Measurements from ENCODE around the gene CCL22. TPM values are rescaled to one million over a fixed set of nuclear protein-coding genes. Genes with fewer than 3 reads are reported as not detected.

Gene CCL22
- total and polyA plus RNA-seq, 2 experiments from 2014 or later = 0.13 TPM; not detected in 1

DNA sequence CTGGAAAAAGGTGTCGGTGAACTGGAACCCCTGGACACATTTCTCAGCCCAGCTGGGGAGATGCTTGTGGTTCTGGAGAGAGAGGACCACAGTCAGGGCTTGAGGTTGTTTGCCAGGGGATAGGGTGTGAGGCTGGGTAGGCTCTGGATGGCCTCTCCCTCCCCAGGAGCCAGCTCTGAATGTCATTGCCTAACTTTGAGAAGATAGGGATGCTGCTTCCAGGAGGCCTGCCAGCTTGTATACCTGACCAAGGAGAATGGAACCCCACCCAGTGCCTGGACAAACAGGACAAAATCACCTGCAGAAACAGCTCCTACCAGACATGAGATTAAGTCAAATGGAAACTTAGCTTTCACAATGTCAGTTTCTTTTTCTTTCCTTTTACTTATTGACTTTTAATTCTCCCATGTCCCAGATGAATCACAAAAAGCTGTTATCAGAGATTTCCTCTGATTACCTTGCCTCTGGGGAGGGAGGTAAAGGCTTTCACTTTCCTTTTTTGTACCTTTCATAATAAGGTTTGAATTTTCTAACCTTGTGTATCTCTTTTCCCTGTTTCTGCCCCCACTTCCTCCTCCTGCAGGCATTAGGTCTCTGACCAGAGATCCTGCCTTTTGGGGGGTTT, 44.3 kb upstream of the CCL22 start:
- Histone ChIP-seq H3K79me2 (no peaks in the 10 kb centered on the region), H3K4me1 (ENCODE audit: insufficient read depth) (peaks cover 4% of the 10 kb centered on the region), H3K36me3 (replicated peaks; ENCODE audit: insufficient read depth, low read depth) (no peaks in the 10 kb centered on the region), H3K4me3 (no peak overlapping the region), H3K4me2 (no peak overlapping the region), H3K9me2 (replicated peaks; ENCODE audit: insufficient read depth) (no peaks in the 10 kb centered on the region), H2AFZ (no peak overlapping the region), H4K20me1 (ENCODE audit: insufficient read depth, poor library complexity, severe bottlenecking) (no peaks in the 10 kb centered on the region), H3K9me3 (ENCODE audit: low read depth) (no peaks in the 10 kb centered on the region), H3K27me3 (no peaks in the 10 kb centered on the region), H3K27ac (no peak overlapping the region)
- TF ChIP-seq EZH2phosphoT487 (IDR thresholded peaks at IDR 0.05; ENCODE audit: low read depth, severe bottlenecking, unreplicated experiment) = no peak
- DNase-seq (ENCODE audit: low spot score) = no peak
- WGBS (ENCODE audit: low lambda C conversion rate, missing lambda C conversion rate) = 82% methylated on average over 1 of the region's 1 CpG

DNA sequence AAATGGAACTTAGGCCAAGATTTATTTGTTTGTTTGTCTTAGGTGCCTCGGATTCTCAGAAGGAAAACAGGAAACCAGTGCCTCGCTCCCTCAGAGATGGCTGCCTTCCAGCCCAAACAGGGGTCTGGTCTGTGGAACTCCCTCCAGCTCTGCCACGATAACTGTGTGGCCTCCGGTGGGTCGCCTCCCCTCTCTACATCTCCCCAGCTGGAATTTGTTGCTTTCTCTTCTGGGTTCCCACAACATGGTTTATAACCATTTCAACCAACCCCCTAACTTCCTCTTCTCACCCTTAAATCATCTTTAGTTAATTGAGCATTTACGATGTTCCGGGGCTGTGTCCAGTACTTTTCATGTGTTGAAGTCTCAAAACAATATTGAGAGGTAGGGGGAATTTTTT, 43.2 kb upstream of the CCL22 start:
- no peak overlapping the region for H2AFZ ChIP-seq
- no peaks in the 10 kb centered on the region for H4K20me1 ChIP-seq (ENCODE audit: insufficient read depth, poor library complexity, severe bottlenecking)
- H3K4me2 ChIP-seq = no peak overlapping the region
- TF ChIP-seq EZH2 (IDR thresholded peaks at IDR 0.05; ENCODE audit: borderline replicate concordance) (no peak), EZH2phosphoT487 (IDR thresholded peaks at IDR 0.05; ENCODE audit: low read depth, severe bottlenecking, unreplicated experiment) (no peak)
- TF ChIP-seq, protein P1, sequence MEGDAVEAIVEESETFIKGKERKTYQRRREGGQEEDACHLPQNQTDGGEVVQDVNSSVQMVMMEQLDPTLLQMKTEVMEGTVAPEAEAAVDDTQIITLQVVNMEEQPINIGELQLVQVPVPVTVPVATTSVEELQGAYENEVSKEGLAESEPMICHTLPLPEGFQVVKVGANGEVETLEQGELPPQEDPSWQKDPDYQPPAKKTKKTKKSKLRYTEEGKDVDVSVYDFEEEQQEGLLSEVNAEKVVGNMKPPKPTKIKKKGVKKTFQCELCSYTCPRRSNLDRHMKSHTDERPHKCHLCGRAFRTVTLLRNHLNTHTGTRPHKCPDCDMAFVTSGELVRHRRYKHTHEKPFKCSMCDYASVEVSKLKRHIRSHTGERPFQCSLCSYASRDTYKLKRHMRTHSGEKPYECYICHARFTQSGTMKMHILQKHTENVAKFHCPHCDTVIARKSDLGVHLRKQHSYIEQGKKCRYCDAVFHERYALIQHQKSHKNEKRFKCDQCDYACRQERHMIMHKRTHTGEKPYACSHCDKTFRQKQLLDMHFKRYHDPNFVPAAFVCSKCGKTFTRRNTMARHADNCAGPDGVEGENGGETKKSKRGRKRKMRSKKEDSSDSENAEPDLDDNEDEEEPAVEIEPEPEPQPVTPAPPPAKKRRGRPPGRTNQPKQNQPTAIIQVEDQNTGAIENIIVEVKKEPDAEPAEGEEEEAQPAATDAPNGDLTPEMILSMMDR (IDR thresholded peaks at IDR 0.05; ENCODE audit: poor library complexity) = no peak
- no peaks in the 10 kb centered on the region for H3K9me2 ChIP-seq (replicated peaks; ENCODE audit: insufficient read depth)
- H3K27ac ChIP-seq = no peak overlapping the region
- H3K36me3 ChIP-seq (replicated peaks; ENCODE audit: insufficient read depth, low read depth) = no peaks in the 10 kb centered on the region
- peaks cover 4% of the 10 kb centered on the region for H3K4me1 ChIP-seq (ENCODE audit: insufficient read depth)
- H3K9me3 ChIP-seq (ENCODE audit: low read depth) = no peaks in the 10 kb centered on the region
- no peak overlapping the region for H3K4me3 ChIP-seq
- no peaks in the 10 kb centered on the region for H3K27me3 ChIP-seq
- WGBS (ENCODE audit: low lambda C conversion rate, missing lambda C conversion rate) = 71% methylated on average over 7 of the region's 7 CpGs
- no peak for DNase-seq (ENCODE audit: low spot score)
- H3K79me2 ChIP-seq = no peaks in the 10 kb centered on the region

DNA sequence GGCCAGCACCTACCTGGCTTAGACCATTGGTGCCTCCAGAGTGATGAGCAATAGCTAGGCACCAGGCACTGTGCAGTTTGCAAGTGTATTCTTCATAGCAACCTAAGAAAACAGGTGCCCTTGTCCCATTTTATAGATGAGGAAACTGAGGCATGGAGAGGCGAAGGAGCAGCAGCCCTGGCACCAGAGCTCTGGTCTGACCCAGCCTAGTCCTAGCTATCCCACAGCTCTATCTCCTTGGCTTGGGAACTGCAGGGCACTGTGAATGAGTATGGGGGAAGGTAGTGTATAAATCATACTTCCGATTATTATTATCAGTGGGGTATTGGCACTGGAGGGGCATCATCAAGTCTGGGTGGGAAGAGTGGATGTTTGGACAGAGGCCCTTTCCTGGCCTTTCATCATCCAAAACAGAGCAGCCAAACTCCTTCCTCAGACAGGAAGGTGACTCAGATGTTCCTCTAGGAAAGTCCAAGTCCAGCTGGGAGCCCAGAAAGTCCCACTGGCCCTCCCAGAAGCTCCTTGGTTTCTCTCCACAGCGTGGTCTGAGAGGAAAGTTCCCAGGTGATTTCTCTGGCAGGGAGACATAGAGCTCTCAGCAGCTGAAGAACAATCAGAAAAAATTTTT, 42.1 kb upstream of the CCL22 start:
- Histone ChIP-seq H3K79me2 (no peaks in the 10 kb centered on the region), H3K9me3 (ENCODE audit: low read depth) (no peaks in the 10 kb centered on the region), H2AFZ (no peak overlapping the region), H3K36me3 (replicated peaks; ENCODE audit: insufficient read depth, low read depth) (no peaks in the 10 kb centered on the region), H3K4me3 (no peak overlapping the region), H4K20me1 (ENCODE audit: insufficient read depth, poor library complexity, severe bottlenecking) (no peaks in the 10 kb centered on the region), H3K27me3 (no peaks in the 10 kb centered on the region), H3K4me1 (ENCODE audit: insufficient read depth) (peaks cover 4% of the 10 kb centered on the region), H3K27ac (no peak overlapping the region), H3K4me2 (no peak overlapping the region), H3K9me2 (replicated peaks; ENCODE audit: insufficient read depth) (no peaks in the 10 kb centered on the region)
- WGBS (ENCODE audit: low lambda C conversion rate, missing lambda C conversion rate) = 90% methylated on average over 3 of the region's 3 CpGs
- DNase-seq (ENCODE audit: low spot score) = peak; percentile 37
- no peak for TF ChIP-seq EZH2 (IDR thresholded peaks at IDR 0.05; ENCODE audit: borderline replicate concordance)
- TF ChIP-seq EZH2phosphoT487 (IDR thresholded peaks at IDR 0.05; ENCODE audit: low read depth, severe bottlenecking, unreplicated experiment) = no peak
- TF ChIP-seq, protein P1 (IDR thresholded peaks at IDR 0.05; ENCODE audit: poor library complexity) = no peak

DNA sequence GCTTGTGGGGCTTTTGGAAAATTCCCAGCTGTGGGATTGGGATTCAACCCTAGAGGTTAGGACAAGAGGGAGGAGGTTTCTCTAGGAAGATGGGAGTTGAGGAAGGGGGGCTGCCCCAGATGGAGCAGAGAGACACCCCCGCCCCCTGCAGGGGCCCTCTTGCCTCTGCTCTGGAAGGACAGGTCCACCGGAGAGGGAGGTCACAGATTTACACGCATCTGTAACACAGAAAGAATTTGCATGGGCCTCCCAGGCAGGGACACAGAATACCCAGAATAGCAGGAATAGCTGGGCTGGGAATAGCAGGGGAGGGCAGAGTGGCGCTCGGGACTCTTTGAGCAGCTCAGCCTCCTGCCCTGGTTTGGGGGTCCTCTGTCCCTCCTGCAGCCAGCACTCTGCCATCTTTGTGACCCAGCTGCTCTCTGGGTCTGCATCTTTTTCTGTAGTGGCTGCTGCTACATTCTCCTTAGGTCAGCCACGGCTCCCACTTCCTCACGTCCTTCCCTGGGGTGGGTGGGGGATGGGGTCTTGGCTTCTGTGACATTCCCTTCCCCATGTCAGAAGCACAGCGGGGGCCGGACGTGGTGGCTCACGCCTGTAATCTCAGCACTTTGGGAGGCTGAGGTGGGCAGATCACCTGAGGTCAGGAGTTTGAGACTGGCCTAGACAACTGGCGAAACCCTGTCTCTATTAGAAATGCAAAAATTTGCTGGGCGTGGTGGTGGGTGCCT, 40.2 kb upstream of the CCL22 start:
- Histone ChIP-seq H3K4me1 (ENCODE audit: insufficient read depth) (peaks cover 4% of the 10 kb centered on the region), H3K27ac (no peak overlapping the region), H3K9me3 (ENCODE audit: low read depth) (no peaks in the 10 kb centered on the region), H3K79me2 (no peaks in the 10 kb centered on the region), H2AFZ (no peak overlapping the region), H3K9me2 (replicated peaks; ENCODE audit: insufficient read depth) (no peaks in the 10 kb centered on the region), H3K4me3 (no peak overlapping the region), H3K4me2 (no peak overlapping the region), H3K36me3 (replicated peaks; ENCODE audit: insufficient read depth, low read depth) (no peaks in the 10 kb centered on the region), H3K27me3 (no peaks in the 10 kb centered on the region), H4K20me1 (ENCODE audit: insufficient read depth, poor library complexity, severe bottlenecking) (no peaks in the 10 kb centered on the region)
- TF ChIP-seq EZH2phosphoT487 (IDR thresholded peaks at IDR 0.05; ENCODE audit: low read depth, severe bottlenecking, unreplicated experiment) (no peak), EZH2 (IDR thresholded peaks at IDR 0.05; ENCODE audit: borderline replicate concordance) (no peak)
- TF ChIP-seq, protein P1 (IDR thresholded peaks at IDR 0.05; ENCODE audit: poor library complexity) = no peak
- no peak for DNase-seq (ENCODE audit: low spot score)
- 61% methylated on average over 13 of the region's 13 CpGs for WGBS (ENCODE audit: low lambda C conversion rate, missing lambda C conversion rate)
